Thymus (tissue), 11 donors: ENCODE data around the gene KLHL3. TPM values are rescaled to one million over a fixed set of nuclear protein-coding genes. Genes with fewer than 3 reads are reported as not detected.

Source experiments
- DNase-seq, 9 donors: peaks; one replicate each; pipeline ENCODE4 v3.0.0-alpha.2; 2013; ENCODE audit warnings: low spot score in 9 of 9, low read depth in 6 of 9, missing footprints in 1 of 9
- H3K27ac ChIP-seq, 2 donors: one replicate each; pipeline ENCODE4 v1.5.1; 2013; ENCODE audit warnings: control low read depth in 1 of 2, low read depth in 1 of 2, low read length in 1 of 2, mild to moderate bottlenecking in 1 of 2, moderate library complexity in 1 of 2
- H3K27me3 ChIP-seq, 2 donors: one replicate each; pipeline ENCODE4 v1.5.1; 2013; ENCODE audit warnings: low read length in 1 of 2; ENCODE audit not compliant: control insufficient read depth in 2 of 2, insufficient read depth in 1 of 2
- H3K36me3 ChIP-seq, 2 donors: one replicate each; pipeline ENCODE4 v1.5.1; 2013; ENCODE audit warnings: low read length in 1 of 2, mild to moderate bottlenecking in 1 of 2, moderate library complexity in 1 of 2; ENCODE audit not compliant: control insufficient read depth in 2 of 2, insufficient read depth in 2 of 2
- H3K4me1 ChIP-seq, 2 donors: one replicate each; pipeline ENCODE4 v1.5.1; 2013; ENCODE audit warnings: low read length in 2 of 2; ENCODE audit not compliant: control insufficient read depth in 2 of 2, insufficient read depth in 2 of 2
- H3K4me3 ChIP-seq, 2 donors: one replicate each; pipeline ENCODE4 v1.5.1; 2013; ENCODE audit warnings: low read length in 2 of 2, control low read depth in 1 of 2, mild to moderate bottlenecking in 1 of 2
- H3K9me3 ChIP-seq, 2 donors: one replicate each; pipeline ENCODE4 v1.5.1; 2013; ENCODE audit warnings: low read length in 1 of 2, mild to moderate bottlenecking in 1 of 2; ENCODE audit not compliant: control insufficient read depth in 2 of 2, insufficient read depth in 1 of 2
- WGBS: extraction: QIAGEN DNeasy Blood & Tissue Kit; methylation state at CpG from one replicate; pipeline ENCODE4 v1.1.7; 2013; 5-methylcytosine and 5-hydroxymethylcytosine counted together
- polyA plus RNA-seq: library from polyadenylated mRNA; stranded (reverse); fragments of 200-250 nt; gene quantifications from one replicate; pipeline ENCODE4 v1.2.3, GENCODE V29; 2013
- total RNA-seq: library from RNA; stranded (reverse); fragments of 120-200 nt; gene quantifications from one replicate; pipeline ENCODE4 v1.2.4, GENCODE V29; 2013
- donor health status: healthy.

The KLHL3 gene
- total and polyA plus RNA-seq, 2 donors, result 5.0 to 5.8 TPM

GRCh38 chr5:137715456-137715855, 20.4 kb downstream of the KLHL3 start:
- no peaks in the 10 kb centered on the region for H3K4me1 ChIP-seq
- peaks cover 0 to 2% of the 10 kb centered on the region in 2 donors for H3K36me3 ChIP-seq
- no peak overlapping the region for H3K27ac ChIP-seq
- no peaks in the 10 kb centered on the region for H3K27me3 ChIP-seq
- WGBS, result 98% methylated on average over 1 of the region's 1 CpG
- H3K4me3 ChIP-seq, result no peak overlapping the region
- no peak for DNase-seq
- no peaks in the 10 kb centered on the region for H3K9me3 ChIP-seq

- Histone ChIP-seq H3K9me3 (no peaks in the 10 kb centered on the region), H3K27me3 (no peaks in the 10 kb centered on the region), H3K4me1 (no peaks in the 10 kb centered on the region), H3K27ac (no peak overlapping the region), H3K36me3 (no peaks in the 10 kb centered on the region), H3K4me3 (no peak overlapping the region)
- DNase-seq, result no peak
These were observed 20.9 kb downstream of the KLHL3 start for GRCh38 chr5:137714946-137715345.

- no peak overlapping the region for H3K4me3 ChIP-seq
- H3K9me3 ChIP-seq, result no peaks in the 10 kb centered on the region
- no peaks in the 10 kb centered on the region for H3K27me3 ChIP-seq
- no peak for DNase-seq
- H3K36me3 ChIP-seq, result peaks cover 0 to 2% of the 10 kb centered on the region in 2 donors
- 97% methylated on average over 2 of the region's 2 CpGs for WGBS
- H3K27ac ChIP-seq, result no peak overlapping the region
- no peaks in the 10 kb centered on the region for H3K4me1 ChIP-seq
These were observed 21.4 kb downstream of the KLHL3 start for GRCh38 chr5:137714494-137714893.

- Histone ChIP-seq H3K27ac (no peak overlapping the region), H3K4me1 (no peaks in the 10 kb centered on the region), H3K36me3 (peaks cover 10% of the 10 kb centered on the region in 2 donors), H3K9me3 (no peaks in the 10 kb centered on the region), H3K27me3 (no peaks in the 10 kb centered on the region), H3K4me3 (no peak overlapping the region)
- 98% methylated on average over 2 of the region's 2 CpGs for WGBS
- no peak for DNase-seq
These were observed 23.7 kb downstream of the KLHL3 start for GRCh38 chr5:137712139-137712667.

- DNase-seq, result no peak
- peaks cover 10% of the 10 kb centered on the region in 2 donors for H3K36me3 ChIP-seq
- no peak overlapping the region for H3K27ac ChIP-seq
- H3K4me1 ChIP-seq, result no peaks in the 10 kb centered on the region
- WGBS, result 98% methylated on average over 5 of the region's 5 CpGs
- H3K4me3 ChIP-seq, result no peak overlapping the region
- no peaks in the 10 kb centered on the region for H3K9me3 ChIP-seq
- H3K27me3 ChIP-seq, result no peaks in the 10 kb centered on the region
These were observed 25.8 kb downstream of the KLHL3 start for GRCh38 chr5:137710086-137710485.

GRCh38 chr5:137708796-137709559, 26.9 kb downstream of the KLHL3 start:
- H3K9me3 ChIP-seq, result no peaks in the 10 kb centered on the region
- no peaks in the 10 kb centered on the region for H3K27me3 ChIP-seq
- no peak overlapping the region for H3K4me3 ChIP-seq
- H3K4me1 ChIP-seq, result no peaks in the 10 kb centered on the region
- DNase-seq, result no peak
- H3K27ac ChIP-seq, result no peak overlapping the region
- whole genome bisulfite sequencing, result 96% methylated on average over 3 of the region's 3 CpGs
- peaks cover 10 to 13% of the 10 kb centered on the region in 2 donors for H3K36me3 ChIP-seq

- DNase-seq, result no peak
- Histone ChIP-seq H3K27me3 (no peaks in the 10 kb centered on the region), H3K27ac (no peak overlapping the region), H3K4me1 (no peaks in the 10 kb centered on the region), H3K36me3 (peaks cover 10 to 13% of the 10 kb centered on the region in 2 donors), H3K9me3 (no peaks in the 10 kb centered on the region), H3K4me3 (no peak overlapping the region)
- 98% methylated on average over 1 of the region's 1 CpG for WGBS
These were observed 27.8 kb downstream of the KLHL3 start for GRCh38 chr5:137708062-137708461.

- 94% methylated on average over 2 of the region's 2 CpGs for WGBS
- no peak overlapping the region for H3K4me3 ChIP-seq
- no peak for DNase-seq
- H3K4me1 ChIP-seq, result no peaks in the 10 kb centered on the region
- H3K27ac ChIP-seq, result no peak overlapping the region
- peaks cover 12 to 13% of the 10 kb centered on the region in 2 donors for H3K36me3 ChIP-seq
- H3K9me3 ChIP-seq, result no peaks in the 10 kb centered on the region
- no peaks in the 10 kb centered on the region for H3K27me3 ChIP-seq
These were observed 29.0 kb downstream of the KLHL3 start for GRCh38 chr5:137706841-137707240.

GRCh38 chr5:137705106-137705505, 30.8 kb downstream of the KLHL3 start:
- H3K4me1 ChIP-seq, result no peaks in the 10 kb centered on the region
- no peaks in the 10 kb centered on the region for H3K27me3 ChIP-seq
- no peak for DNase-seq
- H3K36me3 ChIP-seq, result peaks cover 12 to 13% of the 10 kb centered on the region in 2 donors
- H3K27ac ChIP-seq, result no peak overlapping the region
- no peak overlapping the region for H3K4me3 ChIP-seq
- no peaks in the 10 kb centered on the region for H3K9me3 ChIP-seq
